Fibroblast of villous mesenchyme (primary cell): Measurements from ENCODE around the gene FAM222A. TPM values are rescaled to one million over a fixed set of nuclear protein-coding genes. Genes with fewer than 3 reads are reported as not detected.

ENCODE experiments used
- DNase-seq: peaks from one replicate; pipeline ENCODE4 v3.0.0-alpha.2; 2010; ENCODE audit warnings: low read depth
- H3K4me3 ChIP-seq: 2 replicates; pipeline ENCODE4 v1.5.1; 2011; ENCODE audit warnings: low read depth, mild to moderate bottlenecking, low read length
- total RNA-seq: library from RNA; depleted of rRNA; stranded (reverse); fragments of >200 nt; gene quantifications from 2 replicates; pipeline ENCODE4 v1.2.3, GENCODE V29; 2012
- TF ChIP-seq, protein P1 (sequence below): IDR thresholded peaks from 2 replicates; pipeline ENCODE4 v1.5.1; 2012; ENCODE audit warnings: low read depth, mild to moderate bottlenecking, low read length; ENCODE audit not compliant: insufficient read depth

FAM222A gene
- total RNA-seq, 1 donor: 0.43 TPM

DNA sequence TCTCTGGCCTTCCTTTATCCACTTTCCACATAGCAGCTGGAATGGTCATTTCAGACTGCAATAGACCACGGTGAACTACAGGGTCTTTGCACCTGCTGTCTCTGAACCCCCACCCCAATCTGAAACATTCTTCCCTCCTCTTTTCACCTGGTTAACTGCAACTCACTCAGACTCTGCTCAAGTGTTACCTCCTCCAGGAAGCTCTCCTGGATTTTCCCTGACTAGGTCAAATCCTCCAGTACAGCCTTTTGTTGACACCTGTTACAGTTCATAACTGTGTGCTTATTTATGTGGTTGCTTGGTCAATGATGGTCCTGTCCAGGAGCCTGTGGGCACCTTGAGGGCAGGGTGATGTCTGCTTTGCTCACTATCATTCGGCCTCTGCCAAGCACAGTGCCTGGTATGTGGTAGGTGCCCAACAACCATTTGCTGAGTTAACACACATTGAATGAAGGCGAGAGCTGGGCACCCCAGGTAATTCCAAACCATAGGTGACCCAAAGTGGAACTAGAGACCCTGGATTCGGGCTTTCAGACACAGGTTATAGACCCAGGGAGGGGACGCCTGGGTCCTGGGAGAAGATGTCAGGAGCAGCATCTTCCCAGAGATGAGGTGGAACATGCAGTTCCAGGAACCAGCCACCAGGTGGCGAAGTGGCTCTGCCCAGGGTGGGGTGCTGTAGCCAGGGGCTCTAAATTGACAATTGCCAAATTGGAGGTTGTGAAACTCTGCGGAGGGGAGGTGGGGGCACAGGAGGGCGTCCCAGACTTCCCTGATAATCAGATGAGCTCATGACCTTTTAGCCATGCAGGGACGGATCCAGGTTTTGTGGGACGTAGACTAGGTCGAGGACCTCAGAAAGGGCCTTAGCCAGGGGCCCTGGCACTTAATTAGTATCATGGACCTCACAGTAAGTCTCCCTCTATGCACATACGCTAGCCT, 91.5 kb downstream of the FAM222A start:
- TF ChIP-seq, protein P1, sequence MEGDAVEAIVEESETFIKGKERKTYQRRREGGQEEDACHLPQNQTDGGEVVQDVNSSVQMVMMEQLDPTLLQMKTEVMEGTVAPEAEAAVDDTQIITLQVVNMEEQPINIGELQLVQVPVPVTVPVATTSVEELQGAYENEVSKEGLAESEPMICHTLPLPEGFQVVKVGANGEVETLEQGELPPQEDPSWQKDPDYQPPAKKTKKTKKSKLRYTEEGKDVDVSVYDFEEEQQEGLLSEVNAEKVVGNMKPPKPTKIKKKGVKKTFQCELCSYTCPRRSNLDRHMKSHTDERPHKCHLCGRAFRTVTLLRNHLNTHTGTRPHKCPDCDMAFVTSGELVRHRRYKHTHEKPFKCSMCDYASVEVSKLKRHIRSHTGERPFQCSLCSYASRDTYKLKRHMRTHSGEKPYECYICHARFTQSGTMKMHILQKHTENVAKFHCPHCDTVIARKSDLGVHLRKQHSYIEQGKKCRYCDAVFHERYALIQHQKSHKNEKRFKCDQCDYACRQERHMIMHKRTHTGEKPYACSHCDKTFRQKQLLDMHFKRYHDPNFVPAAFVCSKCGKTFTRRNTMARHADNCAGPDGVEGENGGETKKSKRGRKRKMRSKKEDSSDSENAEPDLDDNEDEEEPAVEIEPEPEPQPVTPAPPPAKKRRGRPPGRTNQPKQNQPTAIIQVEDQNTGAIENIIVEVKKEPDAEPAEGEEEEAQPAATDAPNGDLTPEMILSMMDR: peak; percentile 98
- H3K4me3 ChIP-seq: no peak overlapping the region
- DNase-seq: peak; percentile 47

DNA sequence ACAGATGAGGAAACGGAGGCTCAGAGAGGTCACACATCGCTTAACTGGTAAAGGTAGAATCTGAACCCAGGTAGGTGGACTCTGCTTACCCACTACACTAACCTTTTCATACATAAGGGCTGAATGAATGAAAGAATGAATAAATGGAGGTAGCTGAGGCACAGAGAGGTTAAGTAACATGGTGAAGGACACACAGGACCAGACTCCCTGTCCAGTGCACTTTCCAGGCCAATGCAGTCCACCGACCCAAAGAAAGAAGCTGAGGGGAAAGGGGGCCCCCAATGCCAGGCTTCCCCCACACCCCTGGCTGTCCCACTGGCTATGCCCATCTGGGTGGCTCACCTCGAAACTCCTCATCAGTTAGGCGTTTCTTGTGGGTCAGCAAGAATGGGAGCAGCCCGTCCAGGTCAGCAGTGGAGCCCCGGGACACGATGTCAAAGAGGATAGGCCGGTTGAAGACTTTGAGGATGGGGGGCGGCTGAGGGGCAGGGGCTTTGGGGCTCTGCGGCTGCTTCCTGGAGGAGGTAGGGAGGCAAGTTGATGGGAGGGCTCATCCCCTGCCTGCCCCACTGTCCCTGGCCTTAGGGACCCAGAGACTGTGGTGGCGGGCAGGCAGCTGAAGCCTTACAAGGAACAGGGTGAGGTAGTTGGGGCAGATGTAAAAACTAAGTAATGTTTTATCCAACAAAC, 94.5 kb downstream of the FAM222A start:
- TF ChIP-seq, protein P1: no peak
- DNase-seq: no peak
- H3K4me3 ChIP-seq: no peak overlapping the region

DNA sequence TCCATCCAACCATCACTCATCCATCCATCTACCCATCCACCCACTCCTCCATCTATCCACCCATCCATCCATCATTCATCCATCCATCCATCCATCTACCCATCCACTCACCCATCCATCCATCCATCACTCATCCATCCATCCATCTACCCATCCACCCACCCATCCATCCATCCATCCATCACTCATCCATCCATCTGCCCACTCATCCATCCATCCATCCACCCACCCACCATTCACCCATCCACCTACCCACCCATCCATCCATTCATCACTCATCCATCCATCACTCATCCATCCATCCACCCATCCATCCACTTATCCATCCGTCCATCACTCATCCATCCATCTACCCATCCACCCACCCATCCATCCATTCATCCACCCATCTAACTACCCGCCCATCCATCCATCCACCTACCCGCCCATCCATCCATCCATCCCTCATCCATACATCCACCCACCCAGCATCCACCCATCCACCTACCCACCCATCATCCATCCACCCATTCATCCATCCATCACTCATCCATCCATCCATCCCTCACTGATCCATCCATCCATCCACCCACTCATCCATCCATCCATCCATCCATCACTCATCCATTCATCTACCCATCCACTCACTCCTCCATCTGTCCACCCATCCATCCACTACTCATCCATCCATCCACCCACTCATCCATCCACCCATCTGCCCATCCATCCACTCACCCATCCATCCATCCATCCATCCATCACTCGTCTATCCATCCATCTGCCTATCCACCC, 95.4 kb downstream of the FAM222A start:
- no peak for DNase-seq
- no peak overlapping the region for H3K4me3 ChIP-seq
- TF ChIP-seq, protein P1: no peak

DNA sequence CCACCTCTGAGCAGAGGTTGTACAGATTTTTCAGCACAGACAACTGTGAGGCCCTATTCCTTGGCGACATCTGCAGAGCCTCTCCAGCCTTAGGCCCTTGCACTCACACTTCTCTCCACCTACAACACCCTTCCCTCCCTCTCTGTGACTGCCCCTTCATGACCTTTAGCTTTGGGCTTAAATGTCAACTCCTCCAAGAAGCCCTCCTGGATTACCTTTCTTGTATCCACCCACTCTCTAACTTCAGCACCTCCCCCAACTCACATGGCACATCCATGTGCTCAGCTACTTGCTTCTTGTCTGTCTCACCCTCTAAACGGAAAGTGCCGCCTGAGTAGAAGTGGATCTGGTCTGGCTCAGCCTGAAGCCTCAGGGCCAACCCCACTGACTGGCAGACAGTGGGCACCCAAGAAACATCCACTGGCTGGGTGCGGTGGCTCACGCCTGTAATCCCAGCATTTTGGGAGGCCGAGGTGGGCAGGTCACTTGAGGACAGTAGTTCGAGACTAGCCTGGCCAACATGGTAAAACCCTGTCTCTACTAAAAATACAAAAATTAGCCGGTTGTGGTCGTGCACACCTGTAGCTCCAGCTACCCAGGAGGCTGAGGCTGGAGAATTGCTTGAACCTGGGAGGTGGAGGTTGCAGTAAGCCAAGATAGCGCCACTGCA, 97.5 kb downstream of the FAM222A start:
- TF ChIP-seq, protein P1: no peak
- H3K4me3 ChIP-seq: no peak overlapping the region
- no peak for DNase-seq

DNA sequence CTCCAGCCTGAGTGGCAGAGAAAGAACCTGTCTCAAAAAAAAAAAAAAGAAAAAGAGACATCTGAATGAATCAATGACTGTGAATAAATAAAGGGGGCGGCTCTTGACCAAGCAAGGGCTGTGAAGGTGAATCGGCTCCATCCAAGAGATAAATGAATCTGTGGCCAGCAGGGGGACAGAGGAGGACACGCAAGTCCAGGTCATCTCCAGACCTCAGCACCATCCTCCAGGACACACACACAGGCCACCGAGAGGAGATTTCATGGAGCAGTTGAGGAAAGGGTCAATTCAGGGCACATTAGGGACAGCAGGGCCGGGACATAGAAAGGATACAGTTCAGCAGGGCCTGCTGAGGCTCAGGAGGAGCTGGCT, 98.0 kb downstream of the FAM222A start:
- H3K4me3 ChIP-seq: no peak overlapping the region
- TF ChIP-seq, protein P1: no peak
- DNase-seq: no peak

DNA sequence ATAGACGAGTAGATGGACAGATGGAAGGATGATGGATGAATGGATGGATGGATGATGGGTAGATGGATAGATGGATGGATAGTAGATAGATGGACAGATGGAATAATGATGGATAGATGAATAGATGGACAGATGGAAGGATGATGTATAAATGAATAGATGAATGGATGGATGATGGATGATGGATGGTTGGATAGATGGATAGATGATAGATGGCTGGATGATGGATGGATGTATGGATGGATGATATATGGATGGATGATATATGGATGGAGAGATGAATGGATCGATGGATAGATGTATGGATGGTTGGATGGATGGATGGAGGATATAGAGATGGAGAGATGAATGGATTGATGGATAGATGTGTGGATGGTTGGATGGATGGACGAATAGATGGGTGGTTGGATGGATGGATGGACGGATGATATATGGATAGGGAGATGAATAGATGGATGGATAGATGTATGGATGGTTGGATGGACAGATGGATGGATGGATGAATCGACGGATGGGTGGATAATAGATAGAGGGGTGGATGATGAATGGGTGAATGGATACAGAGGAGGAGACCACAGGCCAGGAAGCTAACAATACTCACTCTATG, 100.3 kb downstream of the FAM222A start:
- H3K4me3 ChIP-seq: no peak overlapping the region
- no peak for DNase-seq
- TF ChIP-seq, protein P1: no peak
